ENCODE data around the gene MFSD11. TPM values are rescaled to one million over a fixed set of nuclear protein-coding genes. Genes with fewer than 3 reads are reported as not detected.

The MFSD11 gene
- total and polyA plus RNA-seq, 2 of the 8 experiments (the other 6 are each of a cell fraction or from before 2014, with no cell fraction given) = 17.7 to 19.8 TPM

DNA sequence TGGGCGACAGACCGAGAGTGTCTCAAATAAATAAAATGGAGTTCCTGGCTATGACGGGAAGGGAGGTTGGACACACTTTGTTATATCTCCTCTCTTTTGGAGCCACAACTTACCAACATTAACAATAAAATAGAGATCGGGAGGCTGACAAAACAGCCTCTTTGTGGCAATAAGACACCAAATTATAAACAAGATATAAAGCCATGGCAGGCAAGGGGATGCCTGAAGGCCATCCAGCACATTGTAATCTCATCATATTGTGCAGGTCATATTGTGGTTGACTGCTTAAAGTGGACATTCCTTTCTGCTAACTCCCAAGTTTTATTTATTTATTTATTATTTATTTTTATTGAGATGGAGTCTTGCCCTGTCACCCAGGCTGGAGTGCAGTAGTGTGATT is 70.4 kb downstream of the MFSD11 start (continued):
- no peak for TF ChIP-seq CBX8 (IDR thresholded peaks at IDR 0.05; ENCODE audit: borderline replicate concordance, low read depth, low read length)
- no peak for TF ChIP-seq KDM5A (IDR thresholded peaks at IDR 0.05; ENCODE audit: low read length)
- TF ChIP-seq FOSL1 (IDR thresholded peaks at IDR 0.05; ENCODE audit: insufficient read depth, low read depth, low read length) = no peak
- TF ChIP-seq SP2 (IDR thresholded peaks at IDR 0.05; ENCODE audit: low read length) = no peak
